NCI-H1694 treated with DMSO at 0.1 percent for 48 hours (cell line): Measurements from ENCODE around the gene ZMYM2.
"Not testable (repeated sequence)": the region's sequence is repeated elsewhere in the genome, so short reads cannot be mapped to it uniquely, and the experiment has no call there.

Experiments
- DNase-seq: peaks from one replicate; lab custom pipeline; 2025; lab: John Stamatoyannopoulos, UW

The ZMYM2 gene

DNA sequence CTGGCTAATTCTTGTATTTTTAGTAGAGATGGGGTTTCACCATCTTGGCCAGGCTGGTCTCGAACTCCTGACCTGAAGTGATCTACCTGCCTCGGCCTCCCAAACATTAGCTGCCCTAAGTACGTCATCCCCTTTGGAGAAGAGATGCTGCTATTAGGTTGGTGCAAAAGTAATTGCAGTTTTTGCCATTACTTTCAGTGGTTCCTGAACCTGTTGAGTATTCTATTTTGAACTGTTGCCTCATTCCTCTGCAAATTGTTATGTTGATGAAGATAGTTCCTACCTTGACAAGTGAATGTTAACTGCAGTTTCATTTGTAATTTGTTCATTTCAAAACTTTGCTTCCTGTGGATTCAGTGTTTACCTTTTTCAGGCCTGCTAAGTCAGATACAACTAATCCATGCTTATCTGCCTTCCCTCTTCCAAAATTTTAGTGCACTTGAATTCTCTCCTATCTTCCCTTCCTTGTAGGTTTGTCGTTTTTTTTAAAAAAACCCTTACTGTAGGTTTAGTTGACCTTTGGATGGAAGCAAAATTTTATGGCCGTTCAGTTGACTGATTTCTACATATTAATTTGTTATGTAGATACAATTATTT lies 24.0 kb downstream of the ZMYM2 start:
- DNase-seq: no peak

DNA sequence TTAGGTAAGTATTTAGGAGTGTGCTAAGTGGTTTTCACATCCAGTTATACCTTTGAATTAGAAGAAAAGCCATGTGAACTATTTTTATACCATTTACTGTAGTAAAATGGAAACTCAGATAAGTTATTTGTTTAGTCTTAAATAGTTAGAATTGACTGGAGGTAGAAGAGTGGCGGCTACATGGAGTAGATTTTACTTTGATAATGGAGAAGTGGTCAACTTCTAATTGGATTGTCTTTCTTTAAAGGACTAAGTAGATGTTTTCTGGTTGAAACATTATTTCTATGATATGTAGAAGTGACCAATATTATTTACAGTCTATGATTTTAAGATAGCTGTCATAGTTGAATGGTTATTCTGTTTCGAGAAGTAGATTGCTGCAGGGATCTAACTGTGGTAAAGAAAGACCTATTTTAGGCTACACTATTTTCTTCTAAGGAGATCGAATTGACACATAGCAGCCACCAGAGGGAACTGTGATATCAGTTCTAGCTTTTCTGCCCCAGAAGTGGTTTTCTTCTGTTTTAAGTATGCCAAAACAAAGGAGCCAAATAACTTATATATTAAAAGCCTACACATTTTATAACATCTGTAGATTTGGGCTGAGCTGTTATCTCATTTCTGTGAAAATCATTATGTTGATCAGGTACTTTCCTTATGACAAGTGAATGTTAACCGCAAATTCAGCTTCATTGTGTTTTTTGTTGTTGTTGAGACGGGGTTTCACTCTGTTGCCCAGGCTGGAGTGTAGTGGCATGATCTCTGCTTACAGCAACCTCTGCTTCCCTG lies 26.1 kb downstream of the ZMYM2 start:
- no peak for DNase-seq

DNA sequence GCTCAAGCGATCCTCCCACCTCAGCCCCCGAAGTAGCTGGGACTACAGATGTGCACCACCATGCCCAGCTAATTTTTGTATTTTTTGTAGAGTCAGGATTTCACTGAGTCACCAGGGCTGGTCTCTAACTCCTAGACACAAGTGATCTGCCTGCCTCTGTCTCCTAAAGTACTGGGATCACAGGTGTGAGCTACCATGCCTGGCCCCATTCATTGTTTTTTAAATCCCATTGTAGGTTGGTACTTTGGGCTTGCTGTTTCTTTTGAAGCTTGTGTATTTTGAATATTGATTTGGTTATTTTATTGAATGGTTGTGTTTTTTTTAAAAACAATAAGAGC lies 26.7 kb downstream of the ZMYM2 start:
- no peak for DNase-seq

DNA sequence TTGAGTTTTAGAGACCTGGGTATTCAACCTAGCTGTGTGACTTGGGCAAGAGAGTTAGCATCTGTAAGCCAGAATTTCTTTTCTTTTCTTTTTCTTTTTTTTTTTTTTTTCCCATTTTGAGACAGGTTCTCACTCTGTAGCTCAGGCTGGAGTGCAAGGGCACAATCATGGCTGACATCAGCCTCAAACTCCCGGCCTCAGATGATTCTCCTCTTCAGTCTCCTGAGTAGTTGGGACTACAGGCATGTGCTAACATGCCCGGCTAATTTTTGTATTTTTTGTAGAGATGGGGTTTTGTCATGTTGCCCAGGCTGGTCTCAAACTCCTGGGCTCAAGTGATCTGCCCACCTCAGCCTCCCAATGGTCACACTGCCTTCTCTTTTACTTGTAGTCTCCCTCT lies 33.0 kb downstream of the ZMYM2 start:
- no peak for DNase-seq

DNA sequence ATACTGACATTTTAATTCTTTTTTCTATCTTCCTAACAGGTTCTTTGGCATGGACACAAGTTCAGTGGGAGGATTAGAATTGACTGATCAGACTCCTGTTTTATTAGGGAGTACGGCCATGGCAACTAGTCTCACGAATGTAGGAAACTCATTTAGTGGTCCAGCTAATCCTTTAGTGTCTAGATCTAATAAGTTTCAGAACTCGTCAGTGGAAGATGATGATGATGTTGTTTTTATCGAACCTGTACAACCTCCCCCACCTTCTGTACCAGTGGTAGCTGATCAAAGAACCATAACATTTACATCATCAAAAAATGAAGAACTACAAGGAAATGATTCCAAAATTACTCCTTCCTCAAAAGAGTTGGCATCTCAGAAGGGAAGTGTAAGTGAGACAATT lies 34.5 kb downstream of the ZMYM2 start:
- no peak for DNase-seq

DNA sequence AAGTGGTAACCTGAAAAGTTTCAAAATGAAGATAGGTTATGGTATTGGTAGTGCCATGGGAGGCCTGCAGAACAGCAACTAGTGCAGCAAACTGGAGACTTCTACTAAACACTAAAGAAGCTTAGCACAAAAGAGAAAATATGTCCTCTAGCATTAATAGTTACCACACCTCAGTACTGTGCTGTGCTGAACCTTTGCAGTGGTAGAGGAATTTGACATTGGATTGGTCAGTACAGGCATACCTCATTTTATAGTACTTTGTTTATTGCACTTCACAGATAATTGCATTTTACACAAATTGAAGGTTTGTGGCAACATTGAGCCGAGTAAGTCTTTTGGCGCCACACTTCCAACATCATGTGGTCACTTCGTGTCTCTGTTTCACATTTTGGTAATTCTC lies 40.4 kb downstream of the ZMYM2 start:
- DNase-seq: no peak

DNA sequence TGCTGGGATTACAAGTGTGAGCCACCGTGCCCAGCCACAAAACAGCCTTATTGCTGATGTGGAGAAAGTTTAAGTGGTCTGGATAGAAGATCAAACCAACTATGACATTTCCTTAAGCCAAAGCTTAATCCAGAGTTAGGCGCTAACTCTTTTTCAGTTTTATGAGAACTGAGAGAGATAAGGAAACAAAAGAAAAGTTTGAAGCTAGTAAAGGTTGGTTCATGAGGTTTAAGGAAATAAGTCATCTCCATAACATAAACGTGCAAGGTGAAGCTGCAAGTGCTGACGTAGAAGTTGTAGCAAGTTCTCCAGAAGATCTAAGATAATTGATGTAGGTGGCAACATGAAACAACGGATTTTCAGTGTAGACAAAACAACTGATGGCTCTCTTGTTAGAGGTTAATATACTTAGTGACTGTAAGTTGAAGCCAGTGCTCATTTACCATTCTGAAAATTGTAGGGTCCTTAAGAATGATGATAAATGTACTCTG lies 41.6 kb downstream of the ZMYM2 start:
- no peak for DNase-seq

DNA sequence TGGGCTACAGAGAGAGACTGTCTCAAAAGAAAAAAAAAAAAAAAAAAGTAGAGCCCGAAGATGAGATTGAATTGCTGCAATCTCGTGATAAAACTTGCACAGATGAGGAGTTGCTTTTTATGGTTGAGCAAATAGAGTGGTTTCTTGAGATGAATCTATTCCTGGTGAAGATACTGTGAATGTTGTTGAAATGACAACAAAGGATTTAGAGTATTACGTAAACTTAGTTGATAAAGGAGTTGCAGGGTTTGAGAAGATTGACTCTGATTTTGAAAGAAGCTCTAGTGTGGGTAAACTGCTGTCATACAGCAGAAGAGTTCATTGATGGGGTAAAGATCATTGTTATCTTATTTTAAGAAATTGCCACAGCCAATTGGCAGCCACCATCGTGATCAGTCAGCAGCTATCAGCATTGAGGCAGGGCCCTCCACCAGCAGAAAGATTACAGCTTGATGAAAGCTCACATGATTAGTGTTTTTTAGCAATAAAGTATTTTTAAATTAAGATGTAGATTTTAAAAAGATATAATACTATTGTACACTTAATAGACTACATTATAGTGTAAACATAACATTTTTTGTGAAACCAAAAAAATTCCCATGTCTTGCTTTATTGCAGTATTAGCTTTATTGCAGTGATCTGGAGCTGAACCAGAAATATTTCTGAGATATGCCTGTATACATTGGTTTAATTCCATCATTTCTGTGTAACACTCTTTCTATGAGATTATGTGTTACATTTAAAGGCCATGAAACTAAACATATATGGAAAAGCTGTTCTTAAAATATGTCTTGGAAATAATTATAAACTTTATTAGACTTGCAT lies 43.1 kb downstream of the ZMYM2 start:
- DNase-seq: no peak

DNA sequence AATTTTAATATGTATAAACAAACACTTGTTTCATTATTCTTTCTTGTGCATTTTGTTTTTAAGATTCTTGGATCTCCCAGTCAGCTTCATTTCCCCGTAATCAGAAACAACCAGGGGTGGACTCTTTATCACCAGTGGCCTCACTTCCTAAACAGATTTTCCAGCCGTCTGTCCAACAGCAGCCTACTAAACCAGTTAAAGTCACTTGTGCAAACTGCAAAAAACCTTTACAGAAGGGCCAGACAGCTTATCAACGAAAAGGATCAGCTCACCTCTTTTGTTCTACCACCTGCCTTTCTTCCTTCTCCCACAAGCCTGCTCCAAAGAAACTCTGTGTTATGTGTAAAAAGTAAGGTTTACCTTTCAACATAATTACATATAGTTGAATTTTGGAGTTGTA lies 44.3 kb downstream of the ZMYM2 start:
- no peak for DNase-seq

DNA sequence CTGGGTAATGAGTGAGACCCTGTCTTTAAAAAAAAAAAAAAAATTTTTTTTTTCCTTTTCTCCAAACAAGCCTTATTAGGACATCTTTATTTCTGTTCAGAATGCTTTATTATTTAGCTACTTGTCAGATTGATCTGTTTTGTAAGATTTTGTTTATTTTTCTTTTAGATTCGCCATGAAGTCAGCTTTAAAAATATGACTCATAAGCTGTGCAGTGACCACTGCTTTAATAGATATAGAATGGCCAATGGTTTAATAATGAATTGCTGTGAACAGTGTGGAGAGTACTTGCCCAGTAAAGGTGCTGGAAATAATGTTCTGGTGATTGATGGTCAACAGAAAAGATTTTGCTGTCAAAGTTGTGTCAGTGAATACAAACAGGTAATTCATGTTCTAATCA lies 47.7 kb downstream of the ZMYM2 start:
- DNase-seq: no peak

DNA sequence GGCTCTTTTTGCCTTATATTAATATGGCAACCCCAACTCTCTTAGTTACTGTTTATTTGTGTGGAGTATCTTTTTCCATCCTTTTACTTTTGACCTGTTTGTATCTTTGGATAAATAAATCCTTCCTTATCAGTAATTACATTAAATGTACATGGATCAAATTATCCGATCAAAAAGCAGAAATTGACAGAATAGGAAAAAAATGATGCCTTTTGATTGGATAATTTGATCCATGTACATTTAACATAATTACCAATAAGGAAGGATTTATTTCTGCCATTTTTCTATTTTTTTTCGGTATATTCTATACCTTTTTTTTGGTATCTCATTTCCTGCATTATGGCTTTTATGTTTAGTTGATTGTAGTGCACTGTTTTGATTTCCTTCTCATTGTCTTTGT lies 57.2 kb downstream of the ZMYM2 start:
- DNase-seq: no peak

DNA sequence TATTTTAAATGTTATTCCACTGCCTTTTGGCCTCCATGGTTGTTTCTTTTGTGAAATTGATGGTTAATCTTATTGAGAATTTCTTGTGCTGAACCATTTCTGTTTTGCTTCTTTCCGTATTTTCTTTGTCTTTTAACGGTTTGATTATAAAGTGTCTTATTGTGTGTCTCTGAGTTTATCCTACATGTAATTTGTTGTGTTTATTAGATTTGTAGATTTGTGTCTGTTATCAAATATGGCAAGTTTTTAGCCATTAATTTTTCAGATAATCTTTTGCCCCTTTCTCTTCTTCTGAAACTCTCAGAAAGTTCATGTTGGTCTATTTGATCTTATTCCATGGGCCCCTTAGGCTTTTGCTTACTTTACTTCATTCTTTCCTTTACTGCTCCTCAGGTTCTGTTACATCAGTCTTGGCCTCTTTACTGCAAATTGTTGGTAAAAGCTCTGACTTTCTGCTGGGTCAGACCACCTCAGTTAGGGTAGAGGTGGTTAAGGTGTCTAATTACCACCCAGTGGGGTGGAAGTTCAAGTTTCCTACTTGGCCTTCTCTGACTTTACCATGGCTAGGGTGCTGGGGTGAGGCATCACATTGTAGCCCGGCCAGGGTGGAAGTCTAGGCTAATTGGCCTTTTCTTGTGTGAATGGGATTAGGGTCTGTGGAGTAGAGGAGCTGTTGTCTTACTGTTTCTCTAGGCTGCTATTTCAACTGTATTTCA lies 58.3 kb downstream of the ZMYM2 start:
- DNase-seq: no peak

DNA sequence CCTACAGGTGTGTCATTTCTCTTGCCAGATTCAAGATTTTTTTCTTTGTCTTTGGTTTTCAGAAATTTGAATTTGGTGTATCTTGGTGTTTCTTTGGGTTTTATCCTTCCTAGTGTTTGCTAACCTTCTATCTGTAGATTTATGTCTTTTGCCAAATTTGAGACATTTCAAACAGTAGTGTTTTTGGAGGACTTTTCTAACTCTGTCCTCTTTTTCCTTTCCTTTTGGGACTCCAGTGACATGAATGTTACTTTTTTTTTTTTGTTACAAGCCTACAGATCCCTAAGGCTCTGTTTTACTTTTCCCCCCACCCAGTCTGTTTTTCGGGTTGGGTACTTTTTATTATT lies 58.8 kb downstream of the ZMYM2 start:
- no peak for DNase-seq

DNA sequence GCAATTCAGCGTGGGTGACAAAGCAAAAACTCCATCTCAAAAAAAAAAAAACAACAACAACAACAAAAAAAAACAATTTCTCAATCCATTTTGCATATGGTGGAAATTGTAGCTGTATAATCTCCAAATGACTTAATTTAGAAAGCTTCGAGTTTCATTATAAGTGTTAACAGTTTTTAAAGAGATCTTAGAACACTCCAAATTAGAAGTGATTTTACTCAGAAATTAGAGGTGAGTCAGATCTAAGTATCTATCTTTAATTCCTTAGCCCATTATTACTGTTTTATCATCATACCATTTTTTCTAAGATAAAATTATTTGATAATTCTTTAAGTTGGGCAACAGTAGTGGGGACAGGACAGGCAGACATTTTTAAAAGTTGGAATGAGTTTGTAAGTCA lies 60.5 kb downstream of the ZMYM2 start:
- DNase-seq: no peak

DNA sequence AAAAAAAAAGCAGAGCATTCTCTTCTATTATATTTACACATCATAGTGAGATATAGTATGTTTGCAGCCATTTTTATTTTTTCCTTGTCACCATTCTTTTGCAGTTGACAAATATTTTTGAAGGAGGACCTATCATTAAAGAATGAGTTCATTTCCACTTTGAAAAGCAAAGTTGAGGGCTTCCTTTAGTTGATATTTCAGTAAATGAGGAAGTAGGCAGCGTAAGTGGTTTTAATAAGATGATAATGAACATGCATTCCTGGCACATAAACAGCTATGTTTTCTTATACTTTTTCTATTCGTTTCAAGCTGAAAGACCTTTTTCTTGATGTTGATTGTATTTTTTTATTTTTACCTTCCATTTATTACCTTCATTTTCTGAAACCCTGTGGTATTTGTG lies 66.2 kb downstream of the ZMYM2 start:
- no peak for DNase-seq

DNA sequence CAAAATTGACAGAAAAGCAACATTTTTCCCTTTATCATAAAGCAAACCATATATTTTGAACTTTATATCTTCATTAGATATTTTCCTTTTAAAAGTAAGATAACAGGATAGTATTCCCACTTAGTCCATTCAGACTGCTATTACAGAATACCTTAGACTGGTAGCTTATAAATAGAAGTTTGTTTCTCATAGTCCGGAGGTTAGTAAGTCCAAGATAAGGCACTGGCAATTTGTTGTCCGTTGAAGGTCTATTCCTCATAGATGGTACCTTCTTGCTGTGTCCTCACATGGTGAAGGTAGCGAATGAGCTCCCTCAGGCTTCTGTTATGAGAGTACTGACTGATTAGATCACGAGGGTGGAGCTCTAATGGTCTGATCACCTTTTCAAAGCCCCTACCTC lies 70.4 kb downstream of the ZMYM2 start:
- DNase-seq: no peak

DNA sequence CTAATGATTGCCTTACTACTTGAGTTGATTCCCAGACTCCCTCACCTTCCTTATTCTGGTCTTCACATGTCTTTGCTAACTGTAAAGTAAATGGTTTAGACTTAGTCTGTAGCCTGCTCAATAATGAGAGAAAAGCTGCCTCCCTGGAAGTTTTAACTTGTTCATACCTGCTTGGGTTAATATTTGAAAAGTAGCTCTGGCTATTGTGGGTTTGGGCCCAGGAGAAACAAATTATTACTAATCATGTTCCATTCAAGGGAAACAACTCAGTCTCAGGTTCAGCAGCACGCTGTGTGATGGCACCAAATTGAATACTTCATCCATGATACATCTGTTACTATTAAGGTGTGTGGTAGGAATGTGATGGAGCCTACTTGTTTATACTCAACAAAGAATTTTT lies 75.0 kb downstream of the ZMYM2 start:
- no peak for DNase-seq

DNA sequence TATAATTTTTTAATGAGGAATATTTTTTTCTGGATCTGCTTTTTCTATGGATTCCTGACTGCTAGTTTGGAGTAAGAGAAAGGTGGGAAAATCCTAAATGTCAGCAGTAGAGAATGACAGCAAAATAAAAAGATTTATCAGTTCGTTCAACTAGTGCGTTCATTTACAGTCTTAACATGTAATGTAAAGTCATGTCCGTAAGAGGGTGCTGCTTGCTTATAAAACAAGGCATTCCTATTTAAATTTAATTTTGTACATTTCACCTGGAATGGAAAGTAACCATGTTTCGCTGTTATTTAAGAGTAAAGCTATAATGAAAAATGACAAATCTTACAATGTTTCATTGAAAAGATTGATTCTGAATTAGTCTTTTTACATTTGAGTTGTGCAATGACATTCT lies 76.6 kb downstream of the ZMYM2 start:
- DNase-seq: no peak

DNA sequence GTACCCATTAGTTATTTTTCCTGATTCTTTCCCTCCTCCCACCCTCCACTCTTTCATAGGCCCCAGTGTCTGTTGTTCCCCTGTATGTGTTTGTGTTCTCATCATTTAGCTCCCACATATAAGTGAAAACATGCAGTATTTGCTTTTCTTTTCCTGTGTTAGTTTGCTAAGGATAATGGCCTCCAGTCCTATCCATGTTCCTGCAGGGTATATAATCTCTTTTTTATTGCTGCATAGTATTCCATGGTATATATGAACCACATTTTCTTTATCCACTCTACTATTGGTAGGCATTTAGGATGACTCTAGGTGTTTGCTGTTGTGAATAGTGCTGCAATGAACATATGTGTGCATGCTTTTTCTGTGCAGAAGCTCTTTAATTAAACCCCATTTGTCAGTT lies 79.4 kb downstream of the ZMYM2 start:
- DNase-seq: no peak

DNA sequence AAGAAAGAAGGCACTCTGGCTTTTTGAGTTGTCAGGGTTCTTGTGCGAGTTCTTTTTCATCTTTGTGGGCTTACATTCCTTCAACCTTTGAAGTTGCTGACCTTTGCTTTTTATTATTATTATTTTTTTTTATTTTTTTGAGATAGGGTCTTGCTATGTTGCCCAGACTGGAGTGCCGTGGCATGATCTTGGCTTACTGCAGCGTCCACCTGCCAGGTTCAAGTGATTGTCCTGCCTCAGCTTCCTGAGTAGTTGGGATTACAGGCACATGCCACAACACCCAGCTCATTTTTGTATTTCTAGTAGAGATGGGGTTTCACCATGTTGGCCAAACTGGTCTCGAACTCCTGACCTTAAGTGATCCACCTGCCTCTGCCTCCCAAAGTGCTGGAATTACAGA lies 84.1 kb downstream of the ZMYM2 start:
- not testable (repeated sequence) for DNase-seq

DNA sequence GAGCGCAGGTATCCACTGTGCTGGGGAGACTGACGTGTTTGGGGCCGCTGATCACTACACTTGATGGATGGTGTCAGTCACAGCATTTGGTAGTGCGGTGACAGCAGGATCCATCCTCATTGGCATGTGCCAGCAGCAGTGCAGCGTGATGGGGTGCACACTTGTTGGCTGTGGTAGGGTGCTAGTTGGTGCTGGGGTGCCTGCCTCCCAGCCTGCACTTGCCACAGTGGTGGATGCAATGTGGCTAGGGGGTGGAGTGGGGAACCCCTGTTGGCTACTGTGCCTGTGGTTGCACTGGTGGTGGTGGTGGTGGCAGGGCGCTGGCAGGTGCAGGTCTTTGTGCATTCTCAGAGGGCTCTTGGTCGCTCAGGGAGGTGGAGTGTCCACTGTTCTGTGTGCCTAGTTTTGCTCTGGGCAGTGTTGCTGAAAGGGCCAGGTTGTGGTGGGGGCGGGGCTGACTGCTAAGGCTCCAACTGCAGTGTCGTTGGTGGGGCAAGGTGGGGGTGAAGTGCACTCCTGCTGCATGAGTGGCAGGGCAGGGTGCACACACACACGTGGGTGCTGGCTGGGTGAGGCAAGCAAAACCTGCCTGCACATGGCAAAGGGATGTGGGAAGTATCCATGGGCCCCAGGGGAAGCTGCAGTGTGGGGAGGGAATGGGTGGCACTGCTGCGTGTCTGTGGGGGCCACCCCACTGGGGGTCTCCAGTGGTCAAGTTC lies 84.8 kb downstream of the ZMYM2 start:
- DNase-seq: no peak

DNA sequence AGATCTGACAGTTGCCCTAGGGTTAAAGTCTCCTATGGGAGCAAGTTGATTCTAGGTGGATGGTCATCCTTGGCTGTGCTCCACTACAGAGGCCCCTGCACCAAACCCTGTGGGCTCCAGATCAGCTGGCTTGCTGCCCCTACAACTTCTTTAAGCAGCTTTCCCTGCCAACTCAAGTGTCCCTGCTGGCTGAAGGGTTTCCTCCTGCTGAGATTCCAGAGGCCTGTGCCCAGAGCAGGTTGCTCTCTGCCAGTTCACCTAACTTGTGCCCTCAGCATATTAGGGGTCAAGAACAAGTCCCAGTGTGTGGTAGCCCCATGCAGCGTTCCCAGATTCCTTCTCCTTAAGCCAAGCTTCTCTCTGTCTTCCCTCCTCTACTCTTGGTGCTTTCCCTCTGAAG lies 85.6 kb downstream of the ZMYM2 start:
- DNase-seq: no peak
